IPS-11a (cell line): ENCODE measurements around the gene CCDC158.
"Not testable (repeated sequence)": the region's sequence is repeated elsewhere in the genome, so short reads cannot be mapped to it uniquely, and the experiment has no call there.

ENCODE experiments used
- H3K4me3 ChIP-seq: one replicate; pipeline ENCODE4 v1.5.1; 2013; ENCODE audit warnings: low read depth, low read length, control low read depth

Gene CCDC158

GRCh38 chr4:76312457-76312856, 108.5 kb downstream of the CCDC158 start:
- no peak overlapping the region for H3K4me3 ChIP-seq

- H3K4me3 ChIP-seq, result no peak overlapping the region
Measured at GRCh38 chr4:76311896-76312331, 109.0 kb downstream of the CCDC158 start.

- no peak overlapping the region for H3K4me3 ChIP-seq
Measured at GRCh38 chr4:76310683-76311082, 110.3 kb downstream of the CCDC158 start.

GRCh38 chr4:76309939-76310550, 110.9 kb downstream of the CCDC158 start:
- H3K4me3 ChIP-seq, result no peak overlapping the region

GRCh38 chr4:76308548-76308947, 112.4 kb downstream of the CCDC158 start:
- H3K4me3 ChIP-seq, result no peak overlapping the region

GRCh38 chr4:76307660-76308014, 113.3 kb downstream of the CCDC158 start:
- H3K4me3 ChIP-seq, result peak overlapping the region; percentile 70

GRCh38 chr4:76306882-76307659, 113.9 kb downstream of the CCDC158 start:
- H3K4me3 ChIP-seq, result peak overlapping the region; percentile 70

- H3K4me3 ChIP-seq, result peak within 1 kb of the TSS; percentile 70
Measured at GRCh38 chr4:76305971-76306881, 114.7 kb downstream of the CCDC158 start, which contains the start of gene STBD1. TSS of gene STBD1 (plus strand) at chr4:76306733. CDS start at chr4:76306770, 37 bp downstream.

- H3K4me3 ChIP-seq, result no peak overlapping the region
Measured at GRCh38 chr4:76305033-76305687, 115.8 kb downstream of the CCDC158 start.

- H3K4me3 ChIP-seq, result no peak overlapping the region
Measured at GRCh38 chr4:76302826-76303438, 118.0 kb downstream of the CCDC158 start.

- H3K4me3 ChIP-seq, result no peak overlapping the region
Measured at GRCh38 chr4:76301775-76302162, 119.2 kb downstream of the CCDC158 start.

GRCh38 chr4:76301068-76301774, 119.7 kb downstream of the CCDC158 start:
- H3K4me3 ChIP-seq, result no peak overlapping the region

GRCh38 chr4:76300012-76300411, 120.9 kb downstream of the CCDC158 start:
- no peak overlapping the region for H3K4me3 ChIP-seq

GRCh38 chr4:76298227-76298626, 122.7 kb downstream of the CCDC158 start:
- no peak overlapping the region for H3K4me3 ChIP-seq

GRCh38 chr4:76296286-76296820, 124.6 kb downstream of the CCDC158 start:
- H3K4me3 ChIP-seq, result no peak overlapping the region

GRCh38 chr4:76293772-76294171, 127.2 kb downstream of the CCDC158 start:
- no peak overlapping the region for H3K4me3 ChIP-seq

- H3K4me3 ChIP-seq, result no peak overlapping the region
Measured at GRCh38 chr4:76292730-76293129, 128.2 kb downstream of the CCDC158 start.

GRCh38 chr4:76287811-76288210, 133.1 kb downstream of the CCDC158 start:
- H3K4me3 ChIP-seq, result not testable (repeated sequence)

GRCh38 chr4:76283900-76284299, 137.0 kb downstream of the CCDC158 start:
- H3K4me3 ChIP-seq, result no peak overlapping the region
